IPS-18c (cell line): Measurements from ENCODE around the gene AGA.

ENCODE experiments used
- H3K4me3 ChIP-seq: 2 replicates; pipeline ENCODE4 v1.7.0; 2013; ENCODE audit warnings: low read depth, mild to moderate bottlenecking, low read length, moderate library complexity; ENCODE audit not compliant: insufficient read depth
- H3K9me3 ChIP-seq: one replicate; pipeline ENCODE4 v1.6.1; 2013; ENCODE audit warnings: mild to moderate bottlenecking, low read length, moderate library complexity; ENCODE audit not compliant: control insufficient read depth, insufficient read depth

AGA gene

GRCh38 chr4:177404986-177405385 is 37.3 kb downstream of the AGA start:
- no peak overlapping the region for H3K4me3 ChIP-seq
- H3K9me3 ChIP-seq, result no peaks in the 10 kb centered on the region

GRCh38 chr4:177404342-177404741 is 37.9 kb downstream of the AGA start:
- Histone ChIP-seq H3K9me3 (no peaks in the 10 kb centered on the region), H3K4me3 (no peak overlapping the region)

DNA sequence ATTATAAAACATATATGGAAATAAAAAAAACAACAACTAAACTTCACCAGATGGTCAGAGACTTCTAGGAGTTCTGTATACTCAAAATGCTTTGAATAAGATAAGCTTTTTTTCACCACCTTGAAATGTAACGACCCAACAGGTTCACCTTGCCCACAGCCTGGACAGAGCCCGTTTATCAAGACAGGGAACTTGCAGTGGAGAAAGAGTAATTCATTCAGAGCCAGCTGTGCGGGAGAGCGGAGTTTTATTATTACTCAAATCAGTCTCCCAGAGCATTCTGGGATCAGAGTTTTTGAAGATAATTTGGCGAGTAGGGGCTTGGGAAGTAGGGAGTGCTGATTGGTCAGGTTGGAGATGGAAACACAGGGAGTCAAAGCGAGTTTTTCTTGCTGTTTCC is 38.5 kb downstream of the AGA start:
- no peak overlapping the region for H3K4me3 ChIP-seq
- no peaks in the 10 kb centered on the region for H3K9me3 ChIP-seq

- H3K9me3 ChIP-seq, result no peaks in the 10 kb centered on the region
- H3K4me3 ChIP-seq, result no peak overlapping the region
Observed at GRCh38 chr4:177401658-177402273, 40.5 kb downstream of the AGA start.

DNA sequence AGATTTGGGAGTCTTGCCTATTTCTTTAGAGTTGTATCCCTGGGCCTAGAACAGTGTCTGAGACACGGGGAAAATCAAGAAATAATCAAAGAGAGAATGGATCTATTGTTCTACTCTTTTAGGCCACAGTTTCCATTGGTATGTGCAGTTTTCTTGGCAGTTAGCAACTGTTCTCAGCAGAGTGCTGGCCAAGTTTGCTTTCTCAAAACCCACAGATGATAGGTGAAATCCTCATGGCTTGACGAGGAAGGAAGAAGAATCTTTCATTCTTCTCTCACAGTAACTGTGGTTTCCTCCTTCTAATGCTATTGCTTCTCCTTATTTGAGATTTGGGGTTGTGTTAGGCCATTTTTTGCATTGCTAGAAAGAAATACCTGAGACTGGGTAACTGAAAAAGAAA is 42.2 kb downstream of the AGA start:
- H3K4me3 ChIP-seq, result no peak overlapping the region

GRCh38 chr4:177396352-177396751 is 45.9 kb downstream of the AGA start:
- H3K4me3 ChIP-seq, result no peak overlapping the region
- no peaks in the 10 kb centered on the region for H3K9me3 ChIP-seq

More for the DNA sequence above, 42.2 kb downstream of the AGA start:
- H3K9me3 ChIP-seq, result no peaks in the 10 kb centered on the region

DNA sequence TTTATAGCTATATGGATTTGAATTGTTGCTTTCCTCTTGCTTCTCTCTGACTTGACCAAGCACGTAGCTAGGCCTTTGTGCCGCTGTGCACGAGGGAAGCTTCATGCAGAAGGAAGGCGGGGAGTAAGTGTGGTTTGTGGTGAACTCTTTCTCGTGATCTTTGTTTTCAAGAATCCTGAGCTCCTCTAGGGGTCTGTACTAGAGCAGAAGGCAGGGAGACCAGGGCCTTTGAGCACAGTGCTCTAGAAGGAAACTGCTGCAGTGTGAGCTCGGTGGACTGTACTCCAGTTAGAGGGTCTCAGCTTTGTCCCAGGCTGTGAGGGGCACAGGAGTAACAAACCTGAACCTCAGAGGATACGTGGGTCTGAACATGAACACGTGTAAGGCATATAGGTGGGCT is 49.0 kb downstream of the AGA start:
- H3K9me3 ChIP-seq, result no peaks in the 10 kb centered on the region
- H3K4me3 ChIP-seq, result no peak overlapping the region

DNA sequence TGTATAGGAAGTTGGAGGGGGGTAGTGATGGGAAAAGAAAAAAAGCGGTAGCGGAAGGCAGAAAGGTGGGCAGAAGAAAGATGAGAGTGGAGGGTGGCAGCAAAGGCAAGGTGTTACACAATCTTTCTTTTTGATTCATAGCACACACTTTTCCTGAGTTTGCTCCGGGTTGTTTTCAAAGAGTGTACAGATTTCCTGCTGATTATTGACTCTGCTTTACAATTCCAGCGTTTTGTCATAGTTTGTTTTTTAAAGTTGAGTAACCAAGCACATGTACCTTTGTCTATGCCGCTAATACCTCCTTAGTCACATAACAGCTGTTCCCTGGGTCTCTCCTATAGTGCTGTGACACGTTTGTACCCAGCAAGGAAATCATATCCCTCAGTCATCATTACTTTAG is 50.3 kb downstream of the AGA start:
- no peaks in the 10 kb centered on the region for H3K9me3 ChIP-seq
- no peak overlapping the region for H3K4me3 ChIP-seq

DNA sequence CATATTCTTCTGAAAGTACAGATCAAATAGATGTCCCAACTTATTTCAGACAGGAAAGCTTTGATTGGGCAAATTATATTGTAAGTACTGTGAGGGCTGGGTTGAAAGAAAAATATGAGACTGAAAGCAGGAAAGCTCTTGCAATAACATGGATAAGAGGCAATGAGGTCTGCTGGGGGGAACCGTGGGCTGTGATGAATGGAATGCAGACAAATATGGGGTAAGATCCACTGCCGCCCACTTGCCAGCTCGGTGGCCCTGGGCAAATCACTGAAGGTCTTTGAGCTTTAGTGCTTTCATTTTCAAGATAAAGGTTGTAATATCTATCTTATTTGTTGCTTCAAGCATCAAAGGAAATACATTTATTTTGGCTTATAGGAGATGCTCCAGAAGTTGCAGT is 51.0 kb downstream of the AGA start:
- no peak overlapping the region for H3K4me3 ChIP-seq
- no peaks in the 10 kb centered on the region for H3K9me3 ChIP-seq

GRCh38 chr4:177386278-177386815 is 55.9 kb downstream of the AGA start:
- H3K9me3 ChIP-seq, result peaks cover 6% of the 10 kb centered on the region

GRCh38 chr4:177385576-177386277 is 56.5 kb downstream of the AGA start:
- H3K4me3 ChIP-seq, result no peak overlapping the region
- H3K9me3 ChIP-seq, result peaks cover 7% of the 10 kb centered on the region

More at GRCh38 chr4:177386278-177386815, 55.9 kb downstream of the AGA start:
- H3K4me3 ChIP-seq, result no peak overlapping the region

- H3K9me3 ChIP-seq, result peaks cover 8% of the 10 kb centered on the region
- no peak overlapping the region for H3K4me3 ChIP-seq
Observed at GRCh38 chr4:177384856-177385397, 57.3 kb downstream of the AGA start.

DNA sequence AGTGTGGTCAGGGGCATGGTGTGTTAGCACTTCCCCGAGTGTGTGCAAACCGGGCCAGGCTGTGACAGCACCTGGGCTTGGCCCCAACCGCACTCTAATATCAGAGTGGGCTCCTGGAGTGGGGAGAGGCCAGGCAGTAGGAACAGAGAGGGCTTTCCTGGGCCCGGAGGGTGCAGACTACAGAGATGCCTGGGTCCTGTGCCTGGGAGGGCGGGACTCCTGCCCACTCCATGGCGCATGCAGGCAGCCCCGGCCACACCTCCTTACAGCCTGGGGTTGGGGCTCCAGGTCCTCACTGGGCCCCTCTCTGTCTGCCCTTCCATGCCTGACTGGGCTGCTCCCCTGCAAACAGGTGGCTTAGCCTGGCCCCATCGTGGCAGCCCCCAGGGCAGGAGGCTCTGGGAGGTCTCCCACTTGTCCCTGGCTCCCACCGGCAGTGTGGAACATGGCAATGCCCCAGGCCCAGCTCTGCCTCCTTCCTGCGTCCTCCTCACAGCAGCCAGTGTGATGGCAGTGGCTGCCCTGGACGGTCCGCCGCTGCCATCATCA is 60.4 kb downstream of the AGA start:
- H3K9me3 ChIP-seq, result peaks cover 8% of the 10 kb centered on the region
- no peak overlapping the region for H3K4me3 ChIP-seq
